ENCODE data around the gene OR1B1. TPM values are rescaled to one million over a fixed set of nuclear protein-coding genes. Genes with fewer than 3 reads are reported as not detected.
"Not testable (repeated sequence)": the region's sequence is repeated elsewhere in the genome, so short reads cannot be mapped to it uniquely, and the experiment has no call there.

OR1B1 gene
- total RNA-seq, 4 donors from 2014 or later: 0.67 to 2.0 (median 1.1) TPM; not detected in 1

DNA sequence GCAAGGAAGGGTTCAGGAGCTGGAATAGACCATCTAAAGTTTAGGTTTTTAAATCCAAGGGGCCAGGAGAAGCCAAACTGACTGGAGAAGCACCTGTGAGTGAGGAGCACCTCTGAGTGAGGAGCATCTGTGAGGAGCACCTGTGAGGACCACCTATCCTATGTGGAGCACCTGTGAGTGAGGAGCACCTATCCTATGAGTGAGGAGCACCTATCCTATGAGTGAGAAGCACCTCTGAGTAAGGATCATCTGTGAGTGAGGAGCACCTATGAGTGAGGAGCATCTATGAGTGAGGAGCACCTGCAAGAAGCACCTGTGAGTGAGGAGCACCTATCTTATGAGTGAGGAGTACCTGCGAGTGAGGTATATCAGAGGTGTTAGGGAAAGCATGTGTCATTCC is 50.8 kb downstream of the OR1B1 start:
- Histone ChIP-seq H3K27ac (no peak overlapping the region), H3K4me3 (replicated peaks in 1 of 3) (no peak overlapping the region), H3K27me3 (no peaks in the 10 kb centered on the region), H3K9me3 (no peaks in the 10 kb centered on the region), H3K4me1 (no peaks in the 10 kb centered on the region), H3K36me3 (no peaks in the 10 kb centered on the region)
- TF ChIP-seq POLR2A (IDR thresholded peaks at IDR 0.05): no peak
- TF ChIP-seq, protein P1, sequence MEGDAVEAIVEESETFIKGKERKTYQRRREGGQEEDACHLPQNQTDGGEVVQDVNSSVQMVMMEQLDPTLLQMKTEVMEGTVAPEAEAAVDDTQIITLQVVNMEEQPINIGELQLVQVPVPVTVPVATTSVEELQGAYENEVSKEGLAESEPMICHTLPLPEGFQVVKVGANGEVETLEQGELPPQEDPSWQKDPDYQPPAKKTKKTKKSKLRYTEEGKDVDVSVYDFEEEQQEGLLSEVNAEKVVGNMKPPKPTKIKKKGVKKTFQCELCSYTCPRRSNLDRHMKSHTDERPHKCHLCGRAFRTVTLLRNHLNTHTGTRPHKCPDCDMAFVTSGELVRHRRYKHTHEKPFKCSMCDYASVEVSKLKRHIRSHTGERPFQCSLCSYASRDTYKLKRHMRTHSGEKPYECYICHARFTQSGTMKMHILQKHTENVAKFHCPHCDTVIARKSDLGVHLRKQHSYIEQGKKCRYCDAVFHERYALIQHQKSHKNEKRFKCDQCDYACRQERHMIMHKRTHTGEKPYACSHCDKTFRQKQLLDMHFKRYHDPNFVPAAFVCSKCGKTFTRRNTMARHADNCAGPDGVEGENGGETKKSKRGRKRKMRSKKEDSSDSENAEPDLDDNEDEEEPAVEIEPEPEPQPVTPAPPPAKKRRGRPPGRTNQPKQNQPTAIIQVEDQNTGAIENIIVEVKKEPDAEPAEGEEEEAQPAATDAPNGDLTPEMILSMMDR (IDR thresholded peaks at IDR 0.05): no peak
- intact Hi-C loops (cut with DNase I): no loop called here
- 43 to 94% methylated on average over 1 of the region's 1 CpG for WGBS, 2 donors
- DNase-seq: no peak

DNA sequence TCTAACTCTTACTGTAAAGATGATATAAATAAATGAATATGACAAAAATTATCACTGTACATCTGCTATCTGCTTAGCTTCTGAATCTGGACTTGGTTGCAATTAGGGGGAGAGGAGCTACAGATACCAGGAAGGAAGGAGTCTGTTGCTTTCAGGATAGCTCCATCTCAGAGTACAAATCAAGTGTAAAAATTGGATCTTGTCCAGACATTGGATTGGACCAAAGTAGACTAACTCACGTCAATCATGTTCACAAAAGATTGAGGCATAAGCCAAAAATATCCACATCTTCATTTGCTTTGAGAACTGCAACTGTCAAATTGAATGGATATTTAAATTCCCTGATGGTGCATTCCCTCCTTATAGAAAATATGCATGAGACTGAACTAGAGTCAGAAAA is 51.7 kb downstream of the OR1B1 start:
- DNase-seq: no peak
- 34 to 35% methylated on average over 1 of the region's 1 CpG for WGBS, 2 donors
- TF ChIP-seq POLR2A (IDR thresholded peaks at IDR 0.05): no peak
- TF ChIP-seq, protein P1 (IDR thresholded peaks at IDR 0.05): no peak
- no peaks in the 10 kb centered on the region for H3K4me1 ChIP-seq
- H3K9me3 ChIP-seq: no peaks in the 10 kb centered on the region
- no peaks in the 10 kb centered on the region for H3K27me3 ChIP-seq
- H3K4me3 ChIP-seq (replicated peaks in 1 of 3): no peak overlapping the region
- intact Hi-C loops (cut with DNase I): no loop called here
- no peak overlapping the region for H3K27ac ChIP-seq
- H3K36me3 ChIP-seq: no peaks in the 10 kb centered on the region

DNA sequence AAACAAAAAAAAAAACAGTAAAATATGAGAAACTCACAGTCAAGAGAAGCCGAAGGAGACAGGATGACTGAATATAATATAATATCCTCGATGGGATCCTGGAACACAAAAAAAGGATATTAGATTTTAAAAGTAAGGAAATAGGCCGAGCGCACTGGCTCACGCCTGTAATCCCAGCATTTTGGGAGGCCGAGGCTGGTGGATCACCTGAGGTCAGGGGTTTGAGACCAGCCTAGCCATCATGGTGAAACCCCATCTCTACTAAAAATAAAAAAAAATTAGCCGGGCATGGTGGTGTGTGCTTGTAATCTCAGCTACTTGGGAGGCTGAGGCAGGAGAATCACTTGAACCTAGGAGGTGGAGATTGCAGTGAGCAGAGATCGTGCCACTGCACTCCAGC is 74.1 kb downstream of the OR1B1 start, which contains the start of gene OR1L8:
OR1L8 (minus strand) TSS at position 101 of the 400 bp plus-strand sequence. CDS start 14,907 bp downstream, outside the sequence.
- H3K27me3 ChIP-seq; DNase-seq; intact Hi-C loops (cut with DNase I); H3K27ac ChIP-seq; H3K9me3 ChIP-seq; H3K4me3 ChIP-seq (replicated peaks in 1 of 3); H3K36me3 ChIP-seq; H3K4me1 ChIP-seq: not testable (repeated sequence)
- 92 to 94% methylated on average over 8 of the region's 8 CpGs for WGBS, 2 donors

DNA sequence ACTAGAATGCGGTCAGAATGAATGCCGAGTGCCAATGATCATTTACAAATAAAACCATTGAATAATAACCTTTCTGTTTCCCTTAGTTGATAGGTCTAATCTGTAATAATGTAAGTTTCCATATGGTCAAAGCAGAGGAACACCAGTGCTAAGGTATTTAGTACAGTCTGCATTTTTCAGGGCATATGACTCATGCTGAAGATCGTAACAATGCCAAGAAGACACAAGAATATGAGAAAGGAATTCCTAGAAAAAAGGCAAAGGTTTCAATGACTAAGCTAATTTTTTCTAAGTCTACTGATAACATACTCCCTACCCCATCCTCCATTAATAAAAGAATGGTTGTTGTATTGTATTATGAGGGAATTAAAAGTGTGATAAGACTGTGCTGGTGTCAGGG is 77.1 kb downstream of the OR1B1 start:
- DNase-seq: no peak
- Histone ChIP-seq H3K4me1 (no peaks in the 10 kb centered on the region), H3K27me3 (no peaks in the 10 kb centered on the region), H3K36me3 (no peaks in the 10 kb centered on the region), H3K4me3 (replicated peaks in 1 of 3) (no peak overlapping the region), H3K9me3 (no peaks in the 10 kb centered on the region), H3K27ac (no peak overlapping the region)
- intact Hi-C loops (cut with DNase I): no loop called here
- 88 to 89% methylated on average over 3 of the region's 3 CpGs for WGBS, 2 donors
- no peak for TF ChIP-seq POLR2A (IDR thresholded peaks at IDR 0.05)
- TF ChIP-seq, protein P1 (IDR thresholded peaks at IDR 0.05): no peak

DNA sequence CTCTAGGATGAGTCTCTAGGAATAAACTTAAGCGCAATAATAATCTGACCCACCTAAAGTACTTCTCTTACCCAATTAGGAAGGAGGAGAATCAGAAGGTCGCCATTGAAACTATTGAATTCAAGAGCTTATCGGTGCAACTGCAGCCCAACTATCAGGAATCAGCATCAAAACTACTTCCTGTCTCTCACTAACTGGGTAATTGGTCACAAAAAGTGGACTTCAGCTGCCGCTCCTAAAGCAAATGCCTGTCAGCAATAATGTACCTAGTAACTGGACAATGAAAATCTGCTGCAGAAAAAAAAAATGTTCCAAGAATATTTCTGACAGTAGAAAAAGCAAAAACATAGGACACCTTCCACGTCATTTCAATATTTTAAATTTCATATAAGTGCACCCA is 77.6 kb downstream of the OR1B1 start:
- no peaks in the 10 kb centered on the region for H3K4me1 ChIP-seq
- H3K27me3 ChIP-seq: no peaks in the 10 kb centered on the region
- intact Hi-C loops (cut with DNase I): no loop called here
- no peaks in the 10 kb centered on the region for H3K9me3 ChIP-seq
- H3K4me3 ChIP-seq (replicated peaks in 1 of 3): no peak overlapping the region
- no peak for TF ChIP-seq POLR2A (IDR thresholded peaks at IDR 0.05)
- TF ChIP-seq, protein P1 (IDR thresholded peaks at IDR 0.05): no peak
- no peaks in the 10 kb centered on the region for H3K36me3 ChIP-seq
- no peak overlapping the region for H3K27ac ChIP-seq
- DNase-seq: no peak
- WGBS, 2 donors: 76 to 81% methylated on average over 5 of the region's 5 CpGs

Other genes with a start within 250 kb of the OR1B1 start
- gene OR1J1, start 179.7 kb downstream of the OR1B1 start, total RNA-seq: not detected
- gene OR1J2, start 146.8 kb downstream of the OR1B1 start, total RNA-seq: not detected
- not detected for gene OR1J4, start 138.5 kb downstream of the OR1B1 start, total RNA-seq
- gene OR1N1, start 130.3 kb downstream of the OR1B1 start, total RNA-seq: not detected
- gene OR1N2, start 104.5 kb downstream of the OR1B1 start, total RNA-seq: not detected
- gene OR1L8, start 74.2 kb downstream of the OR1B1 start, total RNA-seq: 1 to 10 TPM in 1 of 4 donors, under 1 TPM in 2, not detected in 1; 0.45 to 1.0 (median 0.94) TPM
- gene OR1Q1, start 42.9 kb downstream of the OR1B1 start, total RNA-seq: not detected
- gene OR1L1, start 4.1 kb upstream of the OR1B1 start, total RNA-seq: not detected
- gene OR1L3, start 17.5 kb upstream of the OR1B1 start, total RNA-seq: not detected
- gene OR1L4, start 66.4 kb upstream of the OR1B1 start, total RNA-seq: not detected
- not detected for gene OR1L6, start 84.7 kb upstream of the OR1B1 start, total RNA-seq
- not detected for gene OR5C1, start 131.3 kb upstream of the OR1B1 start, total RNA-seq
- not detected for gene OR1K1, start 142.5 kb upstream of the OR1B1 start, total RNA-seq
- 10 to 100 TPM; 17.5 to 31.6 (median 21.1) TPM for gene PDCL, start 171.0 kb upstream of the OR1B1 start, total RNA-seq
- 10 to 100 TPM; 43.1 to 91.2 (median 52.9) TPM for gene RC3H2, start 247.7 kb upstream of the OR1B1 start, total RNA-seq